HEK293 (cell line): Measurements from ENCODE around the gene TGDS.

Experiments used
- CTCF ChIA-PET: fragments of 350-600 bp; formaldehyde crosslinking; extraction: SDS; loops from one replicate; lab custom pipeline; 2021; ENCODE audit warnings: antibody characterized with exemption; lab: Yijun Ruan, JAX
- POLR2A ChIA-PET: fragments of 300-600 bp; formaldehyde crosslinking; extraction: SDS; loops from one replicate; lab custom pipeline; 2020; ENCODE audit warnings: antibody characterized with exemption, inconsistent platforms; lab: Yijun Ruan, JAX
- H3K27ac ChIP-seq: fragments of 200-500 bp; sonication (Bioruptor generic); 2 replicates; pipeline ENCODE4 v1.5.1; 2014; ENCODE audit warnings: low read depth, low read length, control low read depth, inconsistent platforms; ENCODE audit errors: extremely low read depth
- H3K36me3 ChIP-seq, 2 experiments: fragments of 200-500 bp in 1 of 2; sonication (Bioruptor generic) in 1 of 2; 1 replicate in 1 of 2; 2 replicates in 1 of 2; pipeline ENCODE4 v1.5.1; 2014 to 2017; ENCODE audit warnings: inconsistent platforms in 2 of 2, low read length in 2 of 2; ENCODE audit not compliant: control insufficient read depth in 2 of 2, insufficient read depth in 1 of 2
- H3K4me1 ChIP-seq: fragments of 200-500 bp; sonication (Bioruptor generic); 2 replicates; pipeline ENCODE4 v1.5.1; 2014; ENCODE audit warnings: mild to moderate bottlenecking, low read length, inconsistent platforms; ENCODE audit not compliant: control insufficient read depth, insufficient read depth
- H3K4me3 ChIP-seq: 2 replicates; pipeline ENCODE4 v1.5.1; 2011; ENCODE audit warnings: low read depth, mild to moderate bottlenecking, control low read depth, low read length, moderate library complexity
- H3K9me3 ChIP-seq: fragments of 200-500 bp; sonication (Bioruptor generic); 2 replicates; pipeline ENCODE4 v1.5.1; 2014; ENCODE audit warnings: low read depth, low read length, inconsistent platforms; ENCODE audit not compliant: control insufficient read depth, insufficient read depth
- HOXD13 ChIP-seq: sonication (generic); formaldehyde crosslinking; IDR thresholded peaks from 2 replicates; pipeline ENCODE4 v1.8.0; 2022; ENCODE audit warnings: missing genetic modification reagents, borderline replicate concordance
- KLF1 ChIP-seq: fragments of 450-650 bp; formaldehyde crosslinking; IDR thresholded peaks from 2 replicates; pipeline ENCODE4 v1.5.1; 2016; ENCODE audit warnings: missing biosample characterization, missing genetic modification characterization
- KLF8 ChIP-seq: fragments of 450-650 bp; formaldehyde crosslinking; IDR thresholded peaks from 2 replicates; pipeline ENCODE4 v1.5.1; 2016; ENCODE audit warnings: missing biosample characterization, missing genetic modification characterization
- KLF9 ChIP-seq: fragments of 450-650 bp; formaldehyde crosslinking; IDR thresholded peaks from 2 replicates; pipeline ENCODE4 v1.5.1; 2016; ENCODE audit warnings: missing biosample characterization, missing genetic modification characterization, low read depth
- OVOL3 ChIP-seq: fragments of 450-650 bp; formaldehyde crosslinking; IDR thresholded peaks from 2 replicates; pipeline ENCODE4 v1.5.1; 2016; ENCODE audit warnings: missing biosample characterization, missing genetic modification characterization
- PRDM10 ChIP-seq: fragments of 450-650 bp; formaldehyde crosslinking; IDR thresholded peaks from 2 replicates; pipeline ENCODE4 v1.5.1; 2016; ENCODE audit warnings: missing biosample characterization, missing genetic modification characterization
- SALL2 ChIP-seq: fragments of 450-650 bp; formaldehyde crosslinking; IDR thresholded peaks from 2 replicates; pipeline ENCODE4 v1.5.0; 2017; ENCODE audit warnings: missing biosample characterization, mild to moderate bottlenecking, missing genetic modification characterization, borderline replicate concordance
- SETDB1 ChIP-seq: IDR thresholded peaks from one replicate; pipeline ENCODE4 v1.6.1; 2017; ENCODE audit warnings: mild to moderate bottlenecking, low read length, moderate library complexity, mixed read lengths; ENCODE audit not compliant: insufficient read length
- SP7 ChIP-seq: fragments of 450-650 bp; formaldehyde crosslinking; IDR thresholded peaks from 2 replicates; pipeline ENCODE4 v1.5.1; 2016; ENCODE audit warnings: missing biosample characterization, missing genetic modification characterization
- ZBTB20 ChIP-seq: fragments of 450-650 bp; formaldehyde crosslinking; IDR thresholded peaks from 2 replicates; pipeline ENCODE4 v1.5.1; 2016; ENCODE audit warnings: missing biosample characterization, missing genetic modification characterization
- ZBTB6 ChIP-seq: fragments of 450-650 bp; formaldehyde crosslinking; IDR thresholded peaks from 2 replicates; pipeline ENCODE4 v1.5.1; 2017; ENCODE audit warnings: missing biosample characterization, missing genetic modification characterization
- ZFP3 ChIP-seq: fragments of 450-650 bp; formaldehyde crosslinking; IDR thresholded peaks from 2 replicates; pipeline ENCODE4 v1.5.1; 2016; ENCODE audit warnings: low read depth, missing biosample characterization, missing genetic modification characterization
- ZFP41 ChIP-seq: fragments of 450-650 bp; formaldehyde crosslinking; IDR thresholded peaks from 2 replicates; pipeline ENCODE4 v1.5.1; 2016; ENCODE audit warnings: missing biosample characterization, missing genetic modification characterization, borderline replicate concordance
- ZFP69B ChIP-seq: fragments of 450-650 bp; formaldehyde crosslinking; IDR thresholded peaks from 2 replicates; pipeline ENCODE4 v1.5.1; 2016; ENCODE audit warnings: missing biosample characterization, missing genetic modification characterization
- ZNF202 ChIP-seq: fragments of 450-650 bp; formaldehyde crosslinking; IDR thresholded peaks from 2 replicates; pipeline ENCODE4 v1.5.1; 2016; ENCODE audit warnings: missing biosample characterization, missing genetic modification characterization, borderline replicate concordance
- ZNF26 ChIP-seq: fragments of 450-650 bp; formaldehyde crosslinking; IDR thresholded peaks from 2 replicates; pipeline ENCODE4 v1.5.1; 2016; ENCODE audit warnings: missing biosample characterization, missing genetic modification characterization
- ZNF324 ChIP-seq: fragments of 450-650 bp; formaldehyde crosslinking; IDR thresholded peaks from 2 replicates; pipeline ENCODE4 v1.5.1; 2016; ENCODE audit warnings: missing biosample characterization, missing genetic modification characterization
- ZNF423 ChIP-seq: fragments of 450-650 bp; formaldehyde crosslinking; IDR thresholded peaks from 2 replicates; pipeline ENCODE4 v1.5.1; 2016; ENCODE audit warnings: missing biosample characterization, missing genetic modification characterization
- ZNF449 ChIP-seq: fragments of 450-650 bp; formaldehyde crosslinking; IDR thresholded peaks from 2 replicates; pipeline ENCODE4 v1.5.1; 2017; ENCODE audit warnings: missing biosample characterization, mild to moderate bottlenecking, missing genetic modification characterization, moderate library complexity
- ZNF501 ChIP-seq: fragments of 450-650 bp; formaldehyde crosslinking; IDR thresholded peaks from 2 replicates; pipeline ENCODE4 v1.5.1; 2016; ENCODE audit warnings: missing biosample characterization, missing genetic modification characterization
- ZNF521 ChIP-seq: fragments of 450-650 bp; formaldehyde crosslinking; IDR thresholded peaks from 2 replicates; pipeline ENCODE4 v1.5.1; 2017; ENCODE audit warnings: missing biosample characterization, mild to moderate bottlenecking, missing genetic modification characterization
- ZNF596 ChIP-seq: fragments of 450-650 bp; IDR thresholded peaks from 2 replicates; pipeline ENCODE4 v1.5.0; 2018; ENCODE audit warnings: missing biosample characterization, mild to moderate bottlenecking, missing genetic modification characterization, moderate library complexity
- ZNF623 ChIP-seq: fragments of 450-650 bp; formaldehyde crosslinking; IDR thresholded peaks from 2 replicates; pipeline ENCODE4 v1.5.1; 2016; ENCODE audit warnings: missing biosample characterization, missing genetic modification characterization
- ZNF629 ChIP-seq: fragments of 450-650 bp; formaldehyde crosslinking; IDR thresholded peaks from 2 replicates; pipeline ENCODE4 v1.5.1; 2017; ENCODE audit warnings: missing biosample characterization, missing genetic modification characterization
- ZNF777 ChIP-seq: fragments of 450-650 bp; formaldehyde crosslinking; IDR thresholded peaks from 2 replicates; pipeline ENCODE4 v1.5.1; 2017; ENCODE audit warnings: missing biosample characterization, missing genetic modification characterization, borderline replicate concordance
- ZNF791 ChIP-seq: fragments of 450-650 bp; formaldehyde crosslinking; IDR thresholded peaks from 2 replicates; pipeline ENCODE4 v1.5.1; 2016; ENCODE audit warnings: missing biosample characterization, missing genetic modification characterization
- ZXDB ChIP-seq: fragments of 450-650 bp; formaldehyde crosslinking; IDR thresholded peaks from 2 replicates; pipeline ENCODE4 v1.5.1; 2016; ENCODE audit warnings: missing biosample characterization, missing genetic modification characterization
- TF ChIP-seq, protein P1 (sequence below): fragments of 450-650 bp; formaldehyde crosslinking; IDR thresholded peaks from 2 replicates; pipeline ENCODE4; 2016; ENCODE audit warnings: missing biosample characterization, missing genetic modification characterization

TGDS gene

GRCh38 chr13:94601446-94602431 is 5.8 kb upstream of the TGDS start, which contains the start of gene GPR180:
Gene GPR180 (plus strand): TSS chr13:94601857. CDS start chr13:94601928, 71 bp downstream.
- H3K27ac ChIP-seq, result peak within 1 kb of the TSS; percentile 35; the same call in 1 of the 2 replicates
- H3K4me1 ChIP-seq, result no peaks in the 10 kb centered on the region
- no peaks in the 10 kb centered on the region for H3K9me3 ChIP-seq
- POLR2A ChIA-PET, result interaction anchor here (0.8 to 1.8 kb wide), 3 partner anchors 10 to 53 kb away, joined by 4 to 11 read pairs (median 4); no protein-coding TSS in a partner anchor
- CTCF ChIA-PET, result interaction anchor here (1.1 to 1.4 kb wide), 2 partner anchors 16 to 166 kb away, joined by 3 to 4 read pairs; no protein-coding TSS in a partner anchor
- peak within 1 kb of the TSS; percentile 77 for H3K4me3 ChIP-seq
- peaks cover 0 to 18% of the 10 kb centered on the region in 2 experiments; a peak in 1 of 3 replicates for H3K36me3 ChIP-seq
- peak; percentile 76 for TF ChIP-seq KLF1 (tag by site-specific recombination)
- no peak for TF ChIP-seq OVOL3 (tag by site-specific recombination)
- TF ChIP-seq SP7 (tag by site-specific recombination), result peak; percentile 78
- no peak for TF ChIP-seq HOXD13
- TF ChIP-seq ZNF623 (tag by site-specific recombination), result no peak
- TF ChIP-seq, protein P1, sequence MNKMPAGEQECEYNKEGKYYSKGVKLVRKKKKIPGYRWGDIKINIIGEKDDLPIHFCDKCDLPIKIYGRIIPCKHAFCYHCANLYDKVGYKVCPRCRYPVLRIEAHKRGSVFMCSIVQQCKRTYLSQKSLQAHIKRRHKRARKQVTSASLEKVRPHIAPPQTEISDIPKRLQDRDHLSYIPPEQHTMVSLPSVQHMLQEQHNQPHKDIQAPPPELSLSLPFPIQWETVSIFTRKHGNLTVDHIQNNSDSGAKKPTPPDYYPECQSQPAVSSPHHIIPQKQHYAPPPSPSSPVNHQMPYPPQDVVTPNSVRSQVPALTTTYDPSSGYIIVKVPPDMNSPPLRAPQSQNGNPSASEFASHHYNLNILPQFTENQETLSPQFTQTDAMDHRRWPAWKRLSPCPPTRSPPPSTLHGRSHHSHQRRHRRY (tag by site-specific recombination), result no peak
- no peak for TF ChIP-seq ZBTB20 (tag by site-specific recombination)
- peak; percentile 86 for TF ChIP-seq ZNF501
- TF ChIP-seq ZFP69B, result peak; percentile 67; the same call in 1 of the 2 replicates
- TF ChIP-seq ZNF202 (tag by site-specific recombination), result peak; percentile 92
- no peak for TF ChIP-seq ZFP3 (tag by site-specific recombination)
- TF ChIP-seq ZNF26 (tag by site-specific recombination), result no peak
- TF ChIP-seq ZNF791 (tag by site-specific recombination), result no peak
- no peak; the same call in 1 of the 2 replicates for TF ChIP-seq ZXDB (tag by site-specific recombination)
- TF ChIP-seq ZNF521, result no peak
- no peak for TF ChIP-seq ZNF777
- TF ChIP-seq ZNF423, result 0 out of 2 replicates have a peak, but pooled peaks have one; percentile 34
- TF ChIP-seq ZNF324 (tag by site-specific recombination), result 0 out of 2 replicates have a peak, but pooled peaks have one; percentile 62
- peak; percentile 96 for TF ChIP-seq SETDB1
- TF ChIP-seq PRDM10 (tag by site-specific recombination), result peak; percentile 87
- TF ChIP-seq ZNF596 (tag by site-specific recombination), result no peak
- TF ChIP-seq KLF9 (tag by site-specific recombination), result peak; percentile 87
- peak; percentile 95 for TF ChIP-seq ZBTB6 (tag by site-specific recombination)
- TF ChIP-seq SALL2 (tag by site-specific recombination), result no peak
- peak; percentile 86; the same call in 1 of the 2 replicates for TF ChIP-seq KLF8
- no peak for TF ChIP-seq ZFP41 (tag by site-specific recombination)
- peak; percentile 71 for TF ChIP-seq ZNF629
- peak; percentile 88 for TF ChIP-seq ZNF449
